Measurements from ENCODE around the gene SEC23A.
"Not testable (repeated sequence)": the region's sequence is repeated elsewhere in the genome, so short reads cannot be mapped to it uniquely, and the experiment has no call there.

The SEC23A gene

GRCh38 chr14:39090548-39091111 is 12.4 kb downstream of the SEC23A start:
- no peak for DNase-seq

GRCh38 chr14:39087493-39087892 is 15.5 kb downstream of the SEC23A start:
- DNase-seq: no peak

GRCh38 chr14:39085933-39086332 is 17.1 kb downstream of the SEC23A start:
- DNase-seq: no peak

GRCh38 chr14:39083127-39083526 is 19.9 kb downstream of the SEC23A start:
- no peak for DNase-seq

GRCh38 chr14:39080886-39081285 is 22.1 kb downstream of the SEC23A start:
- no peak for DNase-seq

- DNase-seq: no peak
These were observed 31.9 kb downstream of the SEC23A start for GRCh38 chr14:39071096-39071495.

GRCh38 chr14:39069923-39070322 is 33.1 kb downstream of the SEC23A start:
- no peak for DNase-seq

GRCh38 chr14:39069169-39069805 is 33.7 kb downstream of the SEC23A start:
- DNase-seq: not testable (repeated sequence)

- no peak for DNase-seq
These were observed 42.1 kb downstream of the SEC23A start for GRCh38 chr14:39060818-39061437.

GRCh38 chr14:39055786-39056474 is 47.1 kb downstream of the SEC23A start:
- DNase-seq: no peak

- DNase-seq: not testable (repeated sequence)
These were observed 50.1 kb downstream of the SEC23A start for GRCh38 chr14:39052869-39053454.

- no peak for DNase-seq
These were observed 52.6 kb downstream of the SEC23A start for GRCh38 chr14:39050389-39050788.

- not testable (repeated sequence) for DNase-seq
These were observed 57.1 kb downstream of the SEC23A start for GRCh38 chr14:39045889-39046288.

GRCh38 chr14:39043352-39043943 is 59.6 kb downstream of the SEC23A start:
- DNase-seq: no peak

GRCh38 chr14:39040529-39040928 is 62.5 kb downstream of the SEC23A start:
- no peak for DNase-seq

GRCh38 chr14:39038542-39038941 is 64.5 kb downstream of the SEC23A start:
- no peak for DNase-seq

- DNase-seq: no peak
These were observed 66.3 kb downstream of the SEC23A start for GRCh38 chr14:39036760-39037159.

- DNase-seq: no peak
These were observed 67.7 kb downstream of the SEC23A start for GRCh38 chr14:39035336-39035735.

- DNase-seq: no peak
These were observed 68.3 kb downstream of the SEC23A start for GRCh38 chr14:39034481-39035296.

- no peak for DNase-seq
These were observed 69.7 kb downstream of the SEC23A start for GRCh38 chr14:39033371-39033770.

- no peak for DNase-seq
These were observed 72.8 kb downstream of the SEC23A start for GRCh38 chr14:39030209-39030608.

- no peak for DNase-seq
These were observed 73.2 kb downstream of the SEC23A start for GRCh38 chr14:39029789-39030188.

Measured in activated naive CD4-positive, alpha-beta T cell treated with anti-CD3 and anti-CD28 coated beads, Interleukin-2, amount 50 U/mL, for 16 hours (primary cell).